CD14-positive monocyte (primary cell): ENCODE results near the gene M6PR. TPM values are rescaled to one million over a fixed set of nuclear protein-coding genes. Genes with fewer than 3 reads are reported as not detected.

Experiments used
- DNase-seq, 3 donors: peaks; one replicate each; pipeline ENCODE4 v3.0.0-alpha.2; 2011 to 2022
- H2AFZ ChIP-seq: 2 replicates; pipeline ENCODE4 v1.6.0; 2012; ENCODE audit warnings: mild to moderate bottlenecking, low read depth, low read length, inconsistent platforms; ENCODE audit not compliant: insufficient read depth, poor library complexity, severe bottlenecking
- H3K27ac ChIP-seq, 2 donors: 1 replicate in 1 of 2; 2 replicates in 1 of 2; pipeline ENCODE4 v1.5.1; 2012 to 2013; ENCODE audit warnings: low read length in 2 of 2, control low read depth in 1 of 2, inconsistent platforms in 1 of 2, low read depth in 1 of 2, mild to moderate bottlenecking in 1 of 2
- H3K27me3 ChIP-seq, 2 donors: one replicate each; pipeline versions ENCODE4 v1.6.0 to v1.6.1; 2011 to 2013; ENCODE audit warnings: low read length in 2 of 2; ENCODE audit not compliant: control insufficient read depth in 2 of 2, insufficient read depth in 2 of 2
- H3K36me3 ChIP-seq, 2 donors: replicated peaks in 1 of 2; 1 replicate in 1 of 2; 2 replicates in 1 of 2; pipeline versions ENCODE4 v1.5.1 to v1.6.1; 2012 to 2013; ENCODE audit warnings: low read length in 2 of 2, control low read depth in 1 of 2, inconsistent platforms in 1 of 2, mild to moderate bottlenecking in 1 of 2; ENCODE audit not compliant: insufficient read depth in 2 of 2, control insufficient read depth in 1 of 2
- H3K4me1 ChIP-seq, 2 donors: 1 replicate in 1 of 2; 2 replicates in 1 of 2; pipeline versions ENCODE4 v1.5.1 to v1.6.1; 2012 to 2013; ENCODE audit warnings: low read length in 2 of 2, control low read depth in 1 of 2, inconsistent platforms in 1 of 2, mild to moderate bottlenecking in 1 of 2, moderate library complexity in 1 of 2; ENCODE audit not compliant: insufficient read depth in 2 of 2, control insufficient read depth in 1 of 2
- H3K4me2 ChIP-seq: replicated peaks from 2 replicates; pipeline ENCODE3; 2012; ENCODE audit warnings: low read length, moderate library complexity, mild to moderate bottlenecking; ENCODE audit not compliant: poor library complexity, severe bottlenecking; ENCODE audit errors: extremely low read depth
- H3K4me3 ChIP-seq, 3 experiments: fragments of 200-600 bp in 1 of 3; sonication (generic) in 1 of 3; replicated peaks in 1 of 3; 1 replicate in 2 of 3; 2 replicates in 1 of 3; pipeline ENCODE4 v1.5.1; 2011 to 2013; ENCODE audit warnings: low read length in 3 of 3, mild to moderate bottlenecking in 3 of 3, control low read depth in 2 of 3, low read depth in 2 of 3, inconsistent platforms in 1 of 3, moderate library complexity in 1 of 3
- H3K79me2 ChIP-seq: 2 replicates; pipeline ENCODE4 v1.6.0; 2012; ENCODE audit warnings: mild to moderate bottlenecking, control low read depth, inconsistent platforms, low read length, moderate library complexity; ENCODE audit not compliant: insufficient read depth
- H3K9ac ChIP-seq: 2 replicates; pipeline ENCODE4 v1.6.0; 2017; ENCODE audit warnings: low read length, mild to moderate bottlenecking; ENCODE audit not compliant: insufficient read depth, poor library complexity, severe bottlenecking
- H3K9me3 ChIP-seq, 2 donors: replicated peaks in 1 of 2; 1 replicate in 1 of 2; 2 replicates in 1 of 2; pipeline versions ENCODE4 v1.5.1 to v1.6.1; 2012 to 2013; ENCODE audit warnings: low read length in 2 of 2, control low read depth in 1 of 2; ENCODE audit not compliant: control insufficient read depth in 1 of 2, insufficient read depth in 1 of 2
- H4K20me1 ChIP-seq: 2 replicates; pipeline ENCODE4 v1.6.0; 2012; ENCODE audit warnings: mild to moderate bottlenecking, low read length, control low read depth, moderate library complexity; ENCODE audit not compliant: insufficient read depth
- H3K27ac Mint-ChIP-seq, 7 donors: one replicate each; pipeline ENCODE4 v1.8.0; 2020; ENCODE audit warnings: mild to moderate bottlenecking in 7 of 7, mixed read lengths in 7 of 7, moderate library complexity in 6 of 7, inconsistent platforms in 2 of 7
- H3K27me3 Mint-ChIP-seq, 3 donors: one replicate each; pipeline ENCODE4 v1.8.0; 2021 to 2022; ENCODE audit warnings: low read depth in 3 of 3, mild to moderate bottlenecking in 3 of 3, mixed read lengths in 3 of 3, moderate library complexity in 3 of 3, inconsistent platforms in 1 of 3
- H3K36me3 Mint-ChIP-seq, 2 donors: one replicate each; pipeline ENCODE4 v1.8.0; 2020; ENCODE audit warnings: mixed read lengths in 2 of 2, inconsistent platforms in 1 of 2, mild to moderate bottlenecking in 1 of 2
- H3K4me1 Mint-ChIP-seq: one replicate; pipeline ENCODE4 v1.8.0; 2020; ENCODE audit warnings: mild to moderate bottlenecking, mixed read lengths
- H3K4me3 Mint-ChIP-seq, 2 donors: one replicate each; pipeline ENCODE4 v1.8.0; 2020; ENCODE audit warnings: mild to moderate bottlenecking in 2 of 2, mixed read lengths in 2 of 2, moderate library complexity in 1 of 2
- H3K9me3 Mint-ChIP-seq, 7 donors: one replicate each; pipeline ENCODE4 v1.8.0; 2020 to 2022; ENCODE audit warnings: mixed read lengths in 7 of 7, mild to moderate bottlenecking in 6 of 7, moderate library complexity in 6 of 7, inconsistent platforms in 2 of 7
- WGBS: methylation state at CpG from one replicate; pipeline ENCODE4 v1.1.5; 2013; ENCODE audit warnings: missing lambda C conversion rate; ENCODE audit not compliant: insufficient coverage; 5-methylcytosine and 5-hydroxymethylcytosine counted together
- intact Hi-C, 2 donors: fragments of 100-400 bp; cut with micrococcal nuclease; formaldehyde crosslinking; loops; one replicate each; pipeline versions ENCODE4 v1.15.0 to v1.15.1; 2023
- polyA plus RNA-seq, 3 donors: library from polyadenylated mRNA; depleted of rRNA in 1 of 3; unstranded in 2 of 3; stranded (reverse) in 1 of 3; fragments of 300-500 nt in 2 of 3; fragments of >200 nt in 1 of 3; fragmentation: Illumina TruSeq in 2 of 3; gene quantifications; 1 replicate in 2 of 3; 2 replicates in 1 of 3; pipeline ENCODE4 v1.2.3, GENCODE V29; 2012 to 2021
- TF ChIP-seq, protein P1 (sequence below): fragments of 200-600 bp; IDR thresholded peaks from one replicate; pipeline ENCODE4 v1.8.0; 2022; ENCODE audit warnings: antibody characterized with exemption, mild to moderate bottlenecking

The M6PR gene
- polyA plus RNA-seq, 3 donors: 158 to 285 (median 268) TPM

DNA sequence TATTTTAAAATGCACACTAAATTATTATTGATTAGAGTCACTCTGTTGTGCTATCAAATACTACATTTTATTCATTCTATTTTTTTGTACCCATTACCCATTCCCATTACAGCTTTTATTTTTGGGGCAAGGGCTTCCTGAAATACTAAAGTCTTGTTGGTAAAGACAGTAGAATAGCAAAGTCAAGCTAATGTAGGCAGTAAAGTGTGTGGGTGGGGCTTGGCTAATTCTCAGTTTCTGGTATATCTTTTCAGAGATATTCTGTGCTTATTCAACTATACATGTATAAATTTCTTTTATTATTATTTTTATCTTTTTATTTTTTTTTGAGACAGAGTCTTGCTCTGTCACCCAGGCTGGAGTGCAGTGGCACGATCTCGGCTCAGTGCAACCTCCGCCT lies 57.5 kb downstream of the M6PR start:
- Histone ChIP-seq H3K27ac (no peak overlapping the region), H3K4me1 (peaks cover 2 to 4% of the 10 kb centered on the region in 2 donors), H3K36me3 (no peaks in the 10 kb centered on the region), H3K9ac (no peak overlapping the region), H3K4me2 (no peak overlapping the region), H3K27me3 (no peaks in the 10 kb centered on the region), H3K9me3 (no peaks in the 10 kb centered on the region), H2AFZ (no peak overlapping the region), H4K20me1 (no peaks in the 10 kb centered on the region), H3K79me2 (no peaks in the 10 kb centered on the region), H3K4me3 (no peak overlapping the region)
- no peaks in the 10 kb centered on the region for H3K36me3 Mint-ChIP-seq
- peaks cover 3 to 15% (median 3%) of the 10 kb centered on the region in 3 donors for H3K27me3 Mint-ChIP-seq
- H3K4me3 Mint-ChIP-seq: no peak overlapping the region
- H3K4me1 Mint-ChIP-seq: peaks cover 5% of the 10 kb centered on the region
- TF ChIP-seq, protein P1, sequence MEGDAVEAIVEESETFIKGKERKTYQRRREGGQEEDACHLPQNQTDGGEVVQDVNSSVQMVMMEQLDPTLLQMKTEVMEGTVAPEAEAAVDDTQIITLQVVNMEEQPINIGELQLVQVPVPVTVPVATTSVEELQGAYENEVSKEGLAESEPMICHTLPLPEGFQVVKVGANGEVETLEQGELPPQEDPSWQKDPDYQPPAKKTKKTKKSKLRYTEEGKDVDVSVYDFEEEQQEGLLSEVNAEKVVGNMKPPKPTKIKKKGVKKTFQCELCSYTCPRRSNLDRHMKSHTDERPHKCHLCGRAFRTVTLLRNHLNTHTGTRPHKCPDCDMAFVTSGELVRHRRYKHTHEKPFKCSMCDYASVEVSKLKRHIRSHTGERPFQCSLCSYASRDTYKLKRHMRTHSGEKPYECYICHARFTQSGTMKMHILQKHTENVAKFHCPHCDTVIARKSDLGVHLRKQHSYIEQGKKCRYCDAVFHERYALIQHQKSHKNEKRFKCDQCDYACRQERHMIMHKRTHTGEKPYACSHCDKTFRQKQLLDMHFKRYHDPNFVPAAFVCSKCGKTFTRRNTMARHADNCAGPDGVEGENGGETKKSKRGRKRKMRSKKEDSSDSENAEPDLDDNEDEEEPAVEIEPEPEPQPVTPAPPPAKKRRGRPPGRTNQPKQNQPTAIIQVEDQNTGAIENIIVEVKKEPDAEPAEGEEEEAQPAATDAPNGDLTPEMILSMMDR: no peak
- no CpG with 5 or more reads among the region's 3 CpGs for WGBS
- intact Hi-C loops: no loop called here
- peak overlapping the region in 1 of 7 donors; percentile 41 for H3K27ac Mint-ChIP-seq
- peaks cover 0 to 6% (median 2%) of the 10 kb centered on the region in 7 donors for H3K9me3 Mint-ChIP-seq
- DNase-seq: no peak

Other genes with a start within 250 kb of the M6PR start
- gene A2ML1, start 127.0 kb downstream of the M6PR start, polyA plus RNA-seq: not detected
- 10 to 100 TPM in 1 of 3 donors, 1 to 10 TPM in 1, under 1 TPM in 1; 0.58 to 19.3 (median 1.4) TPM for gene PHC1, start 35.1 kb downstream of the M6PR start, polyA plus RNA-seq
- gene KLRG1, start 39.9 kb upstream of the M6PR start, polyA plus RNA-seq: 1 to 10 TPM; 1.1 to 3.4 (median 2.3) TPM
- gene A2M, start 166.3 kb upstream of the M6PR start, polyA plus RNA-seq: 1 to 10 TPM in 1 of 3 donors, under 1 TPM in 1, not detected in 1; 0.12 to 1.2 TPM